ENCODE data around the gene TRIM31. TPM values are rescaled to one million over a fixed set of nuclear protein-coding genes. Genes with fewer than 3 reads are reported as not detected.

Gene TRIM31
- total and polyA plus RNA-seq, 2 of the 4 experiments (the other 2 are of a cell fraction) = not detected

GRCh38 chr6:30158475-30159040 is 45.7 kb upstream of the TRIM31 start:
- H2AFZ ChIP-seq (replicated peaks; ENCODE audit: low read length, poor library complexity) = no peak overlapping the region
- no peak overlapping the region for H3K18ac ChIP-seq (ENCODE audit: low read depth, low read length)
- TF ChIP-seq RCOR1 (IDR thresholded peaks at IDR 0.05; ENCODE audit: insufficient replicate concordance, low read length) (no peak), CHD1 (IDR thresholded peaks at IDR 0.05; ENCODE audit: low read depth, low read length) (no peak), RFX5 (IDR thresholded peaks at IDR 0.05; ENCODE audit: low read depth, low read length) (no peak), MAZ (IDR thresholded peaks at IDR 0.05; ENCODE audit: borderline replicate concordance, low read depth, low read length) (no peak)
- H4K20me1 ChIP-seq (ENCODE audit: insufficient read depth, low read length) = no peaks in the 10 kb centered on the region
- no peak overlapping the region for H3K56ac ChIP-seq (ENCODE audit: extremely low read depth, insufficient read depth, low read length)
- H3K9me1 ChIP-seq (ENCODE audit: insufficient read depth, low read length) = no peaks in the 10 kb centered on the region
- peaks cover 21% of the 10 kb centered on the region; the same call in 1 of the 2 replicates for H3K27me3 ChIP-seq (ENCODE audit: control insufficient read depth, insufficient read depth, low read length)
- H3K4ac ChIP-seq (ENCODE audit: low read depth, low read length) = no peak overlapping the region
- H3K4me3 ChIP-seq (ENCODE audit: insufficient read depth, low read depth, low read length) = no peak overlapping the region
- no peak overlapping the region for H3K14ac ChIP-seq (replicated peaks; ENCODE audit: low read depth, low read length)
- H4K5ac ChIP-seq (ENCODE audit: low read depth, low read length) = no peak overlapping the region
- no peak overlapping the region for H4K91ac ChIP-seq (ENCODE audit: insufficient read depth, low read depth, low read length)
- no peak overlapping the region for H3K27ac ChIP-seq (ENCODE audit: insufficient read depth, low read length)
- DNase-seq (no peak), ATAC-seq (ENCODE audit: low read depth) (no peak)
- no peaks in the 10 kb centered on the region for H3K79me1 ChIP-seq (ENCODE audit: low read depth in 1 of 2, low read length in 2 of 2)
- CTCF ChIA-PET = no interaction called here
- no peak overlapping the region for H2BK20ac ChIP-seq (ENCODE audit: low read depth, low read length)
- no peak overlapping the region for H2BK15ac ChIP-seq (ENCODE audit: low read depth, low read length)
- H3K9me3 ChIP-seq (ENCODE audit: control insufficient read depth, insufficient read depth, low read length) = no peaks in the 10 kb centered on the region
- dilution Hi-C loops (cut with HindIII; ENCODE audit: low sequenced_read_pairs, unreplicated experiment) = no loop called here
- no peak overlapping the region for H2BK5ac ChIP-seq (ENCODE audit: low read depth, low read length, poor library complexity, severe bottlenecking)
- no peak overlapping the region for H2AK5ac ChIP-seq (ENCODE audit: low read depth, low read length)
- in situ Hi-C loops (cut with MboI; ENCODE audit: low sequenced_read_pairs) = no loop called here
- WGBS, 2 experiments (ENCODE audit: extremely low coverage in 2 of 2, insufficient read length in 1 of 2) = no CpG with 5 or more reads among the region's 3 CpGs
- no peak overlapping the region for H4K8ac ChIP-seq (ENCODE audit: low read depth in 2 of 2, low read length in 2 of 2)
- no peaks in the 10 kb centered on the region for H3K36me3 ChIP-seq (ENCODE audit: control insufficient read depth, insufficient read depth, low read length)
- H3K23ac ChIP-seq (ENCODE audit: low read depth, low read length) = no peak overlapping the region
- BruUV-seq (replicated peaks) = no TSS peak
- no peak overlapping the region for H2BK120ac ChIP-seq (ENCODE audit: low read depth, low read length)
- intact Hi-C loops (cut with micrococcal nuclease) = no loop called here
- no peak overlapping the region for H3K4me2 ChIP-seq (ENCODE audit: low read depth, low read length)
- H2AK9ac ChIP-seq (replicated peaks; ENCODE audit: low read depth, low read length, poor library complexity) = no peak overlapping the region
- POLR2A ChIA-PET (ENCODE audit: unreplicated experiment) = no interaction called here
- no peaks in the 10 kb centered on the region for H3K4me1 ChIP-seq (ENCODE audit: control insufficient read depth, insufficient read depth, low read length)
- H3K9ac ChIP-seq (ENCODE audit: low read depth, low read length) = no peak overlapping the region
